DOHH2 (cell line): ENCODE data around the gene SMAD2.

Experiments
- EZH2phosphoT487 ChIP-seq: fragments of 200-600 bp; sonication (generic); IDR thresholded peaks from 2 replicates; pipeline ENCODE4 v1.6.1; 2017; ENCODE audit warnings: borderline replicate concordance, mild to moderate bottlenecking, antibody characterized with exemption, low read length, moderate library complexity, mixed read lengths
- TF ChIP-seq, protein P1 (sequence below): fragments of 200-600 bp; sonication (generic); IDR thresholded peaks from one replicate; pipeline ENCODE4 v1.5.1; 2014; ENCODE audit warnings: antibody characterized with exemption, mild to moderate bottlenecking, low read depth, low read length; ENCODE audit not compliant: poor library complexity, severe bottlenecking

DNA sequence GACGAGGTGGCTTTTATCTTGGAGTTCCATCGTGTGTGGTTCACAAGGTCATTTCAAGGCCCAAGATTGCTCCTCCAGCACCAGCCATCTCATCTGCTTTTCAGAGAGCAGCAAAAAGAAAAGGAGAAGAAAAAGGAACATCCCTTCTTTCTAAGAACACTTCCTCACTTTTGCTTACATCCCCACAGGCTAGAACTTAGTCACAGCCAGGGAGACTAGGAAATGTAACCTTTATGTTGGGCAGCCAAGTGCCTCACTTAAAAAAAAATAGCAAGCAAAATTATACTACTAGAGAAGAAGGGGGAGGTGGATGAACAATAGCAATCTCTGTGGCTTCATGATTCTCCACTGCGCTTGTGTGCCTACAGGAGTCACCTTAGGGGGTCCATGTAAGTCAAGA lies 141.8 kb downstream of the SMAD2 start:
- TF ChIP-seq, protein P1, sequence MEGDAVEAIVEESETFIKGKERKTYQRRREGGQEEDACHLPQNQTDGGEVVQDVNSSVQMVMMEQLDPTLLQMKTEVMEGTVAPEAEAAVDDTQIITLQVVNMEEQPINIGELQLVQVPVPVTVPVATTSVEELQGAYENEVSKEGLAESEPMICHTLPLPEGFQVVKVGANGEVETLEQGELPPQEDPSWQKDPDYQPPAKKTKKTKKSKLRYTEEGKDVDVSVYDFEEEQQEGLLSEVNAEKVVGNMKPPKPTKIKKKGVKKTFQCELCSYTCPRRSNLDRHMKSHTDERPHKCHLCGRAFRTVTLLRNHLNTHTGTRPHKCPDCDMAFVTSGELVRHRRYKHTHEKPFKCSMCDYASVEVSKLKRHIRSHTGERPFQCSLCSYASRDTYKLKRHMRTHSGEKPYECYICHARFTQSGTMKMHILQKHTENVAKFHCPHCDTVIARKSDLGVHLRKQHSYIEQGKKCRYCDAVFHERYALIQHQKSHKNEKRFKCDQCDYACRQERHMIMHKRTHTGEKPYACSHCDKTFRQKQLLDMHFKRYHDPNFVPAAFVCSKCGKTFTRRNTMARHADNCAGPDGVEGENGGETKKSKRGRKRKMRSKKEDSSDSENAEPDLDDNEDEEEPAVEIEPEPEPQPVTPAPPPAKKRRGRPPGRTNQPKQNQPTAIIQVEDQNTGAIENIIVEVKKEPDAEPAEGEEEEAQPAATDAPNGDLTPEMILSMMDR = no peak
- no peak for TF ChIP-seq EZH2phosphoT487
